Stimulated activated CD8-positive, alpha-beta memory T cell treated with anti-CD3 and anti-CD28 coated beads, Interleukin-4, amount 100 ng/mL, for 48 hours (primary cell): ENCODE measurements around the gene SHROOM3.

ENCODE experiments used
- DNase-seq: peaks from one replicate; pipeline ENCODE4 v3.0.0-alpha.2; 2020

Gene SHROOM3

DNA sequence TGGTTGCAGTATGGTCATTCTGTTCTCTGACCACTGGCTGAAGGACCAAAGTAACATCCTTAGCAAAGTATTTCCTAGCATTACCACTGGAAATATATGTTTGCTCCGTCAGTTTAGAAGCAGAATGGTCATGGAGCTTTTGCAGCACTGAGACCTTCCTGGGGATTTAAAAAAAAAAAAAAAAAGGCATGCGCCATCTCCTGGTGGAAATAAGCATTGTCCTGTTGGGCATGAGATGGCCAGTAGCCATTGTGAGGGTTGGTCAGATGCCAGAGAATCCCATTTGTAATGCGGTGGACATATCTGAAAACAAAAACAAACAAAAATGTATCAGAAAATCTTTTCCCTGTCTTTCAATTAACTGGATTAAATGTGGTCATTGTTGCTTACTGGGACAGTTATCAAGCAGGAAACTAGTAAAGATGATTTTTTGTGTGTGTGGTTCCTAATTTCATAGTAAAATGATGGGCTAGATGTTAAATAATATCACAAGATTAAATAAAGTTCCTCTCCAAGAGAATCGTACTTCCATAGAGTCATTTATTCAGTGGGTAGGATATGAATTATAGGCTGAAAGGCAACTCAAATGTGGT is 323.4 kb downstream of the SHROOM3 start:
- no peak for DNase-seq

DNA sequence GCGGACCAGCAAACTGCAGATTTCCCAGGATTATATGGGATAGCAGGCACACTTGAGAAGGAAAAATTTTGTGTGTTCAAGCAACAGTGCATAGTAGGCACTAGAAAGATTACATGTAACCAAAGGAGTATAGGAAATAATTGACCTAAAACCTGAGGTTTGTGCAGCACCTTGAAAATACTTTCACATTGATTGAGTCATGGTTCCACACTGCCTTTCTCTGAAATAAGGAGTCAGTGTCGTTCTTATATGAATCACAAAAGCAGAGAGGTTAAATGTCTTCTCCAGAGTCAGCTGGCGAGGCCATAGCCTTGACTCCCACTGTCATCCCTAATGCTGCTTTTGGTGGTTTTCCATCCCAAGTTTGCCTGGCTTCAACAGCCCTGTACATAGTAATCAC is 324.0 kb downstream of the SHROOM3 start:
- DNase-seq, result no peak

DNA sequence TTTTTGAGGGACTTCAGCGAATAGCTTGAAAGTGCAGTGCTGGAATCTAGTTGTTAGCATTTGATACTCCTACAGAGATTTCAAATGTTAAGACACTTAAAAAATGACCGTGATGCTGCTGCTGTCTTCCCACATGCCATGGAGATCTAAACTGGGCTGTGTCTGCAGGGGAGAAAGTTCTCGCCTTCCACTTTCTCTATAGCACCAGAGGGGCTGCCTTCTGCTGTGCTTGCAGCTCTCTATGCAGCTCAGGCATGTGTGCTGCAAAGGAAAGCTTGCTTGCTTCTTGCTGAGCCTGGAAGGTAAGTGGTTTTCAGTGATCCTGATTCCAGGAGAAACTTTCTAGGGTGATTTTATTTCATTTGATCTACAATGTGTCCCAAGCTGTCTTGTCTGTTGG is 325.2 kb downstream of the SHROOM3 start:
- DNase-seq, result no peak

DNA sequence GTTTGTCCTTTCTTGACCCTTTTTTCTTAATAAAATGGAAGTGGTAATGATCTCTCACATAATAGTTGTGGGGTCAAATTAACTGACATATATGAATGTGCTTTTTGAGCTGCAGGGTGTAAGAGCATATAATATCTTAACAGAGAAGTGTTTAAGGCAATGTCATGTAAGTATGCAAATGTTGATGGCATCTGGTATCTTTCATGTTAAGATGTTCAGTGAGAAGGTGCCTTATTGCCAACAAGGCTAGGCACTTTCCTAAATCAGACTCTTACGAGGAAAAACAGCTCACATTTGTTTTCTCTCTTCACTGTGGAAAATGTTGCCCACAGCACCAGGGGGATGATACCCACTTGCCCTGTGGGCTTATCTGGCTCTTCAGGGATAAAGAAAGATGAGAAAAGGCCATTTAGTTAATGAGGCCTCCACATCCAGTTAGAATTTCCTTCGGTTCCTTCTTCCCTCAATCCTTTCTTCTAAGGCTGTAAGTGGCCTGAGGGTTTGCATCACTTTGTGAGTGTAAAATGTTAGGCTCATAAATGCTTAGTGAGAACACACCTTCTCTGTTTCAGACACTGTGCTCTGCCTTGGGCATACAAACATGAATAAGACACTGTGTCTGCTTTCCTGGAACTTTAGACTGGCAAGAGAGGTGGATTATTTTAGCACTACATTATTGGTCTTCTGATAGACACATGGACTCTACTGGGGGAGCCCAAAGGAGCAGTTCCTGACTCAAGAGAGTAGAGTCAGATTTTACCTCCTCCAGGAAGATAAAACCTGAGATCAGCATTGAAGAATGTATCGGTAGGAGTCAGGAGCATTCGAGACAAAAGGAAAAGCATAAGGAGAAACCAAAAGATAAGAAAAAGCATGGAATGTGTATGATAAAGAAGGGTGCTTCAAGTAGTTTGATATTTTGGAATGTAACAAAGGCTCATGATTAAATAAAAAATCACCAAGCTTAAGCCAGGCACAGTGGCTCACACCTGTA is 327.4 kb downstream of the SHROOM3 start:
- no peak for DNase-seq

DNA sequence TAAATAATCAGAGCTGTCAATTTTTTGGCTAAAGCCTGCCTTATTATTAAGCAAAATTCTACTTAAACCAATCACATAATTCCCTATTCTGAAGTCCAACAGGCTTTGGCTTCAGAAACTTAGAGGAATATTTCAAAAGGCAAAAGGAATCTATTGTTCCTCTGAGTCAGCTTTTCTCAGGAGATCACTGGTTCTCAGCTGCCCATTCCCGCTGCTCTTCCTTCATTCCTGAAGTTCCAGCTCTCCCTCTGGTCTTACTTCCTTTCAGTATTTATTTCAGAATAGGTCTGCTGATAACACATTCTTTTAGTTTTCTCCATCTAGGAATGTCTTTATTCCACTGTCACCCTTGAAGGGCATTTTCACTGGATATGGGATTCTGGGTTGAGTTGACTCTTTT is 329.2 kb downstream of the SHROOM3 start:
- DNase-seq, result no peak

DNA sequence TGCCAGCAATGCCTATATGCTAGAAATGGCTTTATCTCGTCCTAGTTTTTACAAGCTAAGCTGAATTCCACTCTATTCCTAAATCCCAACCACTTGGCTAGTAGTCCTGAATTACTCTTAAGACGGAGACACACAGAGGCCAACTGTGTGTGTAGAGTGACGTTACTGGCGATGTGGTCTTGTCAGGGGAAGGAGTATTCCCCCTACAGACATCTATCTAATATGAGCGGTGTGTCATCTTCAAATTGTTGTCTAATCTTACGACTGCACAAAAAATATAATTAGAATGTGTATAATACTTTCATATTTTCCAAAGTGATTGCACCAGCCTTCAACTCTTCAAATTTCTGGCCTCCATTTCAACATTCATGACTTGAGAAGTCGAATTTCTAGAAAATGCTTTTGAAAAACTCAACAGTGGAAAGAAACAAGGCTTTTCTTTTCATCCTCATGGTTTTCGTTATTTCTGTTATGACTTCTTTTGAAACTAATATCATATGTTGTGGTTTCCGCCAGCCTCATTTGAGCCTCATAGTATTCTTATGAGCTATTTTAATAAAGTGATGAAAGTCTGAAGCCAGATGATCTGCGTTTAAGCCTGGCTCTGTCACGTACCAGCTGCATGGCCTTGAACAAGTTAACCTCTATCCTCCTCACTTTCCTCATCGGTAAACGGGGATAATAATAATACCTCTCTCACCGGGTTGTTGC is 330.6 kb downstream of the SHROOM3 start:
- no peak for DNase-seq

DNA sequence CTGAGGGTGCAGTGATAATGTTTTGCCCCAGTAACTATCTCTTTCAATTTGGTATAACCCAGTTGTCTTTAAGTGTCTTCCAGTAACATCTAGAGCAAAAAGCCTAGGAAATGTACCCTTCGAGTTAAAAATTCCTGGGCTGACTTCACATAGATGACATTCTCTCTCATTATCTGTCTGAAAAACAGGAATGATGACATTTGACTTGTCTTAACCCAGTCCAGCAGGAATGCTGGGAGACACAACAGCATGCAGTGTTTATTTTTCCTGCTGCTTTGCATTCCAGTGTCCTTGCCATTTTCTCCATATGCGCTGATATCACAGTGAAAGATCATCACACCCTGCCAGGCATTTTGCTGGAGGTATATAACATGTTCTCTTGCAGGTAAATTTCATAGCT is 333.0 kb downstream of the SHROOM3 start:
- no peak for DNase-seq

DNA sequence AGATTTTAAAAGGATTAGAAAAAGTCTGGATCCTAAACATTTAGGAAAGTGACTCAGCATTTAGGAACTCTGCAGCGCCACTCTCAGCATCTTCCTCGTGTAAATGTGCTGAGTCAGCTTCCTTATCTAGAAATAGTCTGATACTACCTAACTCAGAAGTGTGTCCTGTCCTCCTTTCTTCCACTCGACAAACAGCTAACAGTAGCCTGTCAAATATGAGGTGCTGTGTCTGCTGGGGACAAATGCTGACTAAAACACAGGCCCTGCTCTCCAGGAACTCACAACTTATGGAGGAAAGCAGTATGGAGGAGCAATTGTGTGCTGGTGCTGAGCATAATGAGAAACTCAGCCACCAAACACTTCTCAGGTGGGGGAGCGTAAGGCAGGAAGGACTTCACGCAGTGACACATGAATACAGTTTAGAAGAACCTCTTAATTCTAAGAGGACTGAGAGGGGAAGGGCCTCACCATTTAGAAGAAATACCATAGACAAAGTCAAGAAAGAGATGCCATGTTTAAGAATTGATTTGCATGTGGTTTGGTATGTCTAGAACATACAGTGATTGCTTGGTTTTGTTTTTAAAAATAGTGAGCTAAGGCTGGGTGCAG is 337.6 kb downstream of the SHROOM3 start:
- DNase-seq, result no peak

DNA sequence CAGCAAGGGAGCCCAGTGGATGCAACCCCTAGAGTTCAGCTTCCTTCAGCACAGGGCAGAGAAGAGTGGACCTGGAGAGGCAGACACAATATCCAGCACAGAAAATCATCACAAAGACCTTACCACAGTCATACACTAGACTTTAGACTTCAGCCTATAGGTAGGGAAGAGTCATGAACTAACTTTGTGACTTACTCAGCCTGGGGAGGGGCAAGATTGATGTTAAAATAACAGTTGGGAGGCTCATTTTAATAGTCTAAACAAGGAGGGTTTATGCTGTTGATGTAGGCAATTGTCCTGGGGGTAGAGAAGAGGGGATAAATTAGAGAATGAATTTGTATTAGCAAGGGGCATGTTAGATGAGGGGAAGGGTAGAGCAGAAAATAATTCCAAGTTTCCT is 338.7 kb downstream of the SHROOM3 start:
- no peak for DNase-seq

DNA sequence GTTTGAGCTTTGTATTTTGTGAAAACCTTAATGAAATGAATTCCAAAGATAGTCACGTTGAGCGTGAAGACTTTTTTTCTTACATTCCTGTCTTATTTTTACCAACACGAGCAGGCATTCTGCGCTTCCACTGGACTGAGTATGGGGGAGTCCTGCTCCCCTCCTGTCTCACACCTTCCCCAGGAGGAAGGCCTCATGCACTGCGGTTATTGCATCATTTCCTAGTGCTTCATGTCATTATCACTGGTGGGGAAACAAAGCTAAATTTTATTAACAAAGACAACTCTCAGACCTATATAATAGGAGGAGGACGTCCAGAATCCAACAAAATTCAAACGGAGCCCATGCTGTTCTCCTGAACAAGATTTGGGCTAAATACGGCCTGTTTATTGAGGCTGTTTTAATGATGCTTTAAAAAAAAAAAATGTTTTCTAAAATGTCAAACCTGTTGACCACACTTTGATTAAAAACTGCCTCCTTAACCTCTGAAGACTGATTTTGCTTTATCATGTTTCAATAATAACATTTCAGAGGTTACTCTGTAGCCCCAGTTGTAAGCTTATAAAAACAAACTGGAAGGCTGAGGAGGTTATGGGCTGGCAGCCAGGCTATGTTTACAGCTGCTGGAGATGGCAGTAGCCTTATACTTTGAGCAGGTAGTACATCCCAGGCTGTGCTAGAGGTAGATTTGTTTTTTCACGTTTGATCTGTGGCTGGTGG is 344.9 kb downstream of the SHROOM3 start:
- DNase-seq, result no peak

DNA sequence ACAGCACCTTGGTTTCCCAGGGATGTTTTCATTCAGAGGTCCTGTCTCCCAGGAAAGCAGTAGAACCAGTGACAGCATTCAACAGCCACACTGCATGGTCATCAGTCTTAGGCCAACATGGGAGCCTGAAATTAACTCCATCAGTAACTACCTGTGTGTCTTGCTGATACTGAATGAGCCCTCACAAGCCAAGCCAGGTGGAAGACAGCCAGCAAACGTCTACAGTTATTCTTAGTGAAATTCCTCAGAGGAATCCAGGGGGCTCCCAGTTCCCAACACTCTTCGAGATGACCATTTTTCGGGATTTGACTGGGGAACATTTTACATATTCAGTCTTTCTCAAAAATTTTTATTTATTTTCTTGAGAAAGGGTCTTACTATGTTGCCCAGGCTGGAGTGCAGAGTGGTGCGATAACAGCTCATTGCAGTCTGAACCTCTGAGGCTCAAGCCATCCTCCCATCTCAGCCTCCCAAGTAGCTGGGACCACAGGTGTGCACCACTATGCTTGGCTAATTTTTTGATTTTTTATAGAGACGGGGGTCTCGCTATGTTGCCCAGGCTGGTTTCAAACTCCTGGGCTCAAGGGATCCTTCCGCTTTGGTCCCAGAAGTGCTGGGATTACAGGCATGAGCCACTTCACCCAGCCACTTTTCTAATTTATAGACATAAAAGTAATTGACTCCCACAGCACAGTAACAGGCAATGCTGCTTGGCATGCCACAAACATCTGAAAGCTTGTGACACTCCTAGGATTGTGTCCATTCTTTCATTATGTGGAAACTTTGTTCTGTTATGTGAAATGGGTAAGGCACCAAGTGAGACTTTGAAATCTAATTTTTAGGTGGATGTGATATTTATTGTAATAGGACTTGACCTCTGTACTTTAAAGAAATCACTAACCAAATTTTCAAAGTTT is 346.0 kb downstream of the SHROOM3 start:
- no peak for DNase-seq

DNA sequence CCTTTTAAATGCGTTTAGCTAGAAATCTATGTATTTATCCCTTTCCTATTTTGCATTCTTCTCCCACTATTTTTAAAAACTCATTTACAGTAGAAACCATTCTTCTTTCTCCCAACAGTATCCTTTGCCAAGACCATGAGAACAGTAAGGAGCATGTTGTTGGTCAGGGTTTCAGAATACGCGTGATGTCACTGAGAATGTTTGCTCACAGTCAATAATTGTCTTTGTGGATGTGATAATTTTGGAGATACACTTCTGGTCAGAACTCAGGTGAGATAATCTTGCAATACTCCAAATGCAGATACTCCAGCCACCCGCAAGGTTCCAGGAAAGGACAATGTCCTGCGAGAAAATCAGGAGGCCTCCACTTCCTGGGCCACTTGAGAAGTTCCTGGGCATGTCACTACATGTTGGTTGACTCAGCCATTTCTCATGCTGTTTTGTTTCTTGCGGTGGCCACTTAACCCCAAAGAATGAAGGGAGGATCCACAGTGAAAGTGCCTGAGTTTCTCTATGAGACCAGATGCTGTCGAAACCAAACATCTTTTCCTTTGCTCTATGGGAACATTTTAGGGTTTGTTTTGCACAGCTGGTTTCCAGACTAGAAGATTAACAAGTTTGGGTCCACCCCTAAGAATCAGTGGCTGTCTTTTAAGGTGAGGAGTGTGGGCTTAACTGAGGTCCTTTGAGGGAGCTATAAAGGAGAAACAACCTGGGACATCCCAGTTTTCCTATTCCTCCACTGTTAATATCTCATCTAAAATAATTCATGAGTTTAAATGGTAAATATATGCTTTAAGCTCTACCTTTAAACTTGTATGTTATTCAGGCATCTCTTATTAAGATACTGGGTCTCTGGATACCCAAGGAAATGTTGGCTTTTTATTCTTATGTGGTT is 346.9 kb downstream of the SHROOM3 start:
- no peak for DNase-seq

DNA sequence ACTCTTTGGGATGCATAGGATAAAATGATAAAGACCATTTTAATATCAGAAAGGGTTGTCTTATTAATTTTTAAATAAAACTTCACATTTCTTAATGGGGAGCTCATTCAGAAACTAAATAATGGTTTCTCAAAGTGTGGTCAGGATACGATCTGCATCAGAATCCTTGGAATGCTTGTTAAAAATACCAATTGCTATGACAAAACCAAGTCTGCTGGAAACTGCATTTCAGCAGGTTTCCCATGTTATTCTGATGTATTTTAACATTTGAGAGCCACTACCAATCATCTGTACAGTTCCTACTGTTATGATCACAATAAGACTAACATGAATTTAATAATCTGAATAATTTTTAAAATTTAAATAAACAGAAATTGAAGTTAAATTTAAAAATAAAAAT is 347.8 kb downstream of the SHROOM3 start:
- no peak for DNase-seq

DNA sequence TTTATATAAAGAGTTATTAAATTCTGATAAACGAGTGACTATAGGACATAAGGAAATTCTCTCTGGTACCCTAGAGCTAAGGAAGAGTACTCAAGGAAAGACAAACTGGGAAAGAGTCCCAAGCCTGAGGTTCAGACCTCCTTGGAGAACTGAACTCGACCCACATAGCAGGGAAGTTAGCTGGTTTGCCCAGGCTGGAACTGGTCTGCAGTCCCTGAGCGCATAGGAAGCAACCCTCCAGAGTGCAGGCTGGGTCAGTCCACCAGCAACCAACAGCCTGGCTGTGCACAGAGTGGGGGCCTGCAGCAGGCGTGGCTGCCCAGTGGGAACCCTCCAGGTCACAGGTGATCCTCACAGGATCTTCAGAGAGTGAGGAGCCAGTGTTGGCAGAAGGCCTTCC is 348.8 kb downstream of the SHROOM3 start:
- DNase-seq, result no peak

DNA sequence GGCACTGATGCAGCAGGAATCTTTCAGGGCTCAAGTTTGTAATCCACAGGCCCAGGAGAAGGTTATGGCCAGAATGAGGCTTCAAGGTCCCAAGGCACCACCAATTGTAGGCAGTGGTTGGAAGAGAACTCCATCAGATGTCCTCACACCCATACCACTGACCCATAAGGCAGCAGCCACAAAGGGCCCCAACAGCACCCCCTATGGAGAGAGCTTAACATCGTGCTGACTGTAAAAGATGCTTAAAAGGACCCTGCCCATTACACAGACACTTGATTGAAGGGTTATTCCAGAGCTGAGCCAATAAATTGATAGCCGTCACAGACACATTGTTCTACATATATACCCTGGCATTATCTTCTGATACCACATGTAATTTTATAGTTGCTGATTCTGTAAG is 349.2 kb downstream of the SHROOM3 start:
- DNase-seq, result no peak

DNA sequence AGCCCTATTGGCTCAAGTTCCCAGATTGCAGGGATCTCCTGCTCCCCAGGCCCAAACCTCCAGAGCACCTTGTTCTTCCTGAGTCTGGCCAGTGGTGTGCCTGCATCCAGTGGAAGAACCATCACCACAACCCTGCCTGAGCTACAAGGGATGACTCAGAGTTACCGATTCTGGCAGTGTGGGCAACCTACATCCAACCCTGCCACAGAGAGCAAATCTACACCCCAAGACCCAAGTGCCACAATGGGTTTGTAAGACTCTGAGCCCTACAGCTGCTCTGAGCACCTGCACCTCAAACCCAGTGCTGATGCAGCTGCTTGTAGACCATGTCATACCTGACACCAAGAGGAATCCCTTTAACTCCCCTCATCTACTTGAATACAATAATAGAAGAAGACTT is 352.9 kb downstream of the SHROOM3 start:
- DNase-seq, result no peak

DNA sequence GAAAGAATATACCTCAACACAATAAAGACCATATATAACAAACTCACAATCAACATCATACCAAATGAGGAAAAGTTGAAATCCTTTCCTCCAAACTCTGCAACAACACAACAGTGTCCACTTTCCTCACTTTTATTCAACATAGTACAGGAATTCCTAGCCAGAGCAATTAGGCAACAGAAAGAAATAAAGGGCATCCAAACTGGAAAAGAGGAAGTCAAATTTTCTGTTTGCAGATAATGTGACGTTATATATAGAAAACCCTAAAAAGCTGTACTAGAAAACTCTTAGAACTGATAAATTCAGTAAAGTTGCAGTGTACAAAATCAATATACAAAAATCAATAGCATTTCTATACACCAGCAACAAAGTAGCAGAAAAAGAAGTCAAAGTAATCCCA is 355.3 kb downstream of the SHROOM3 start:
- DNase-seq, result no peak

DNA sequence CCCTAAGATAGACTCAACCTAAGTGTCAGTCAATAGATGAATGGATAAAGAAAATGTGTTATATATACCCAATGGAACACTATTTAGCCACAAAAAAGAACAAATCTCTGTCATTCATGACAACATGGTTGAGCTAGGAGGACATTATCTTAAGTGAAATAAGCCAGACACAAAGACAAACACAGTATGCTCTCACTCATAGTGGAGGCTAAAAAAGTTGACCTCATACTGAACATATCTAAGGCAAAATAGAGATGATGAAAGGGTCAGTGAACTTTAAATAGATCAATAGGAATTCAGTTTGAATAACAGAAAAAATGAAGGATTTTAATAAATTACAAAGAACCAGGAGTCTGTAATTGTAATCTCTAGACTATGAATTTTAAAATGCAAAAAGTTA is 356.4 kb downstream of the SHROOM3 start:
- no peak for DNase-seq

DNA sequence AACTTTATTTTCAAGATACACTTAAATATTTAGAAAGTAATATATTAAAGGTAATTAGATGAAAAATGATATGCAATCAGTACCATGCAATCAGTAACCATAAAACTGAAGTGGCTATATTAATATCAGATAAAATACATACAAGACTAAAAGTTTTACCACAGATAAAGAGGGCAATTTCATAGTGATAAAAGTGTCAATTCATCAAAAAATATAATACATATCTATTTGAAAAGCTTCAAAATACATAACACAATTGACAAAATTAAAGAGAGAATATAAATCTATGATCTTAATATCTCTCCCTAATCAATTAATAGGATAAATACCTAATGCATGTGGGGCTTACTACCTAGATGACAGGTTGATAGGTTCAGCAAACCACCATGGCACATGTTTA is 357.4 kb downstream of the SHROOM3 start:
- no peak for DNase-seq

DNA sequence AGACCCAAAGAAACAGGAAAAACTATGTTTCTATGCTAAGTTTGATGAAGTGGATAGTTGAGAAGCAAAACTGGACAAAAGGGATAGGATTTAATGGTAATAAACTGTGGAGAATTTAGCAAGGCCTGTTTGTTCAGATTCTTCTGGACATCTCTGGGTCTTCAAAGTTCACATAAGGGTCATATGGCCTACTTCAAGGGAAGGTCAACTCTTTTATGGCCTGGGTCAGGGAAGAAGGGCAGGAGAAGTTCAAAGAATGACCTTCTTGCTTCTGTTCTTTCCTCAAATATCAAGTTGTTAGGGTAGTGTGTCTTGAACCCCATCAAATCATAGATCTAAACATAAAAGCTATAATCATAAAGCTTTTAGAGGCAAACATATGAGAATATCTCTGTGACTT is 360.2 kb downstream of the SHROOM3 start:
- no peak for DNase-seq

DNA sequence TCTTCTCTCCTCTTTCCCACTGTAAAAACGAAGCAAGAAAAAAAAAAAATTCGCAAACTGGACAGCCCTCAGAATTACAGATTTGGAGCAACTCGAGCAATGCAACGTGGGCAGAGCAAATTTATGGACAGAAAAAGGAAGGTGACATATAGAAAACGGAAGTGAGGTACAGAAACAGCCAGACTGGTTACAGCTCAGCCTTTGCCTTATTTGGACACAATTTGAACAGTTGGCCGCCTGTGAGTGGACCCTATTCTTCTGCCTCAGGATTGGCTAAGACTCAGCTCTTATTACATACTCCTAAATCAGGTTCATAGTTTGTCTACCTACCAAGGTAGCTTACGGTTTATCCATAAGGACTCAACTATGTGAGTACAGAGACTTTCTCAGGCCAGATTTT is 364.1 kb downstream of the SHROOM3 start:
- no peak for DNase-seq
